OCI-LY7 (cell line): ENCODE results near the gene DSCAM. TPM values are rescaled to one million over a fixed set of nuclear protein-coding genes. Genes with fewer than 3 reads are reported as not detected.
"Not testable (repeated sequence)": the region's sequence is repeated elsewhere in the genome, so short reads cannot be mapped to it uniquely, and the experiment has no call there.

Experiments used
- BruUV-seq: library from RNA; stranded (reverse); fragments of 400-500 nt; replicated peaks from 2 replicates; lab custom pipeline; 2021; lab: Mats Ljungman, UMichigan
- CTCF ChIA-PET: fragments of 300-600 bp; sonication (Branson Sonifier 250); formaldehyde crosslinking; loops from one replicate; lab custom pipeline; 2022; ENCODE audit warnings: antibody characterized with exemption; ENCODE audit not compliant: unreplicated experiment; lab: Charles Lee
- POLR2A ChIA-PET: fragments of 300-600 bp; sonication (Branson Sonifier 250); formaldehyde crosslinking; loops from one replicate; lab custom pipeline; 2022; ENCODE audit warnings: antibody characterized with exemption; lab: Charles Lee
- DNase-seq: peaks from one replicate; pipeline ENCODE4 v3.0.0-alpha.2; 2015; ENCODE audit warnings: low spot score
- H2AFZ ChIP-seq: fragments of 200-600 bp; sonication (generic), shearing (Covaris generic); 2 replicates; pipeline ENCODE4 v1.6.1; 2014; ENCODE audit warnings: mild to moderate bottlenecking, antibody characterized with exemption, low read length, moderate library complexity
- H3K27ac ChIP-seq: fragments of 200-600 bp; sonication (generic); 2 replicates; pipeline ENCODE4 v1.5.1; 2014; ENCODE audit warnings: mixed run types, low read depth, mild to moderate bottlenecking, moderate library complexity, low read length, inconsistent platforms; ENCODE audit not compliant: poor library complexity, severe bottlenecking
- H3K36me3 ChIP-seq: fragments of 200-600 bp; sonication (generic); 2 replicates; pipeline ENCODE4 v1.6.1; 2014; ENCODE audit warnings: mild to moderate bottlenecking, antibody characterized with exemption, low read length, moderate library complexity, mixed read lengths; ENCODE audit not compliant: insufficient read depth
- H3K4me1 ChIP-seq: fragments of 200-600 bp; sonication (generic); 2 replicates; pipeline ENCODE4 v1.5.1; 2014; ENCODE audit warnings: mild to moderate bottlenecking, low read length; ENCODE audit not compliant: insufficient read depth, poor library complexity, severe bottlenecking
- H3K4me2 ChIP-seq: fragments of 200-600 bp; sonication (generic); 2 replicates; pipeline ENCODE4 v1.6.1; 2014; ENCODE audit warnings: mild to moderate bottlenecking, low read length
- H3K4me3 ChIP-seq: fragments of 200-600 bp; sonication (generic); 2 replicates; pipeline ENCODE4 v1.5.1; 2014; ENCODE audit warnings: mild to moderate bottlenecking, low read depth, low read length; ENCODE audit not compliant: poor library complexity, severe bottlenecking
- H3K79me2 ChIP-seq: fragments of 200-600 bp; sonication (generic); 2 replicates; pipeline ENCODE4 v1.6.1; 2016; ENCODE audit warnings: low read depth, mild to moderate bottlenecking, low read length, moderate library complexity, mixed read lengths; ENCODE audit not compliant: insufficient read depth
- H3K9me2 ChIP-seq: fragments of 200-600 bp; sonication (generic); 2 replicates; pipeline ENCODE4 v1.6.1; 2016; ENCODE audit warnings: mild to moderate bottlenecking, low read length, mixed read lengths; ENCODE audit not compliant: insufficient read depth
- H3K9me3 ChIP-seq: fragments of 200-600 bp; sonication (generic); 2 replicates; pipeline ENCODE4 v1.6.1; 2014; ENCODE audit warnings: mild to moderate bottlenecking, mixed run types, low read length, mixed read lengths
- H4K20me1 ChIP-seq: fragments of 200-600 bp; sonication (generic); 2 replicates; pipeline ENCODE4 v1.6.1; 2014; ENCODE audit warnings: mild to moderate bottlenecking, antibody characterized with exemption, low read length, moderate library complexity, mixed read lengths; ENCODE audit not compliant: insufficient read depth
- CTCF ChIP-seq: fragments of 200-600 bp; sonication (generic); conservative IDR thresholded peaks from 2 replicates; pipeline ENCODE4 v1.5.1; 2014; ENCODE audit warnings: mild to moderate bottlenecking, antibody characterized with exemption, low read length, moderate library complexity, mixed read lengths
- EZH2phosphoT487 ChIP-seq: fragments of 200-600 bp; sonication (generic); IDR thresholded peaks from 2 replicates; pipeline ENCODE4 v1.6.1; 2018; ENCODE audit warnings: low read depth, borderline replicate concordance, mild to moderate bottlenecking, mixed run types, antibody characterized with exemption, low read length, moderate library complexity, mixed read lengths
- intact Hi-C: fragments of 100-400 bp; cut with micrococcal nuclease; formaldehyde crosslinking; loops from one replicate; pipeline ENCODE4 v1.10.0; 2022; ENCODE audit not compliant: unreplicated experiment
- total RNA-seq, 2 experiments: library from RNA; depleted of rRNA in 1 of 2; stranded (reverse); fragments of >200 nt in 1 of 2; shearing (Covaris generic) in 1 of 2; gene quantifications; 2 replicates each; pipeline ENCODE4 v1.2.3, GENCODE V29; 2014 to 2022

DSCAM gene
- total RNA-seq, 2 experiments from 2014 or later, result not detected

- no TSS peak for BruUV-seq
- H3K4me1 ChIP-seq, result no peaks in the 10 kb centered on the region
- CTCF ChIA-PET, result no interaction called here
- H3K79me2 ChIP-seq, result no peaks in the 10 kb centered on the region
- no peak overlapping the region for H3K4me3 ChIP-seq
- no peak for DNase-seq
- H3K36me3 ChIP-seq, result no peaks in the 10 kb centered on the region
- no peak overlapping the region for H3K4me2 ChIP-seq
- POLR2A ChIA-PET, result no interaction called here
- TF ChIP-seq EZH2phosphoT487 (no peak), CTCF (no peak)
- H2AFZ ChIP-seq, result no peak overlapping the region
- H3K27ac ChIP-seq, result no peak overlapping the region
- H3K9me3 ChIP-seq, result 0 out of 2 replicates have a peak, but pooled peaks cover 12% of the 10 kb centered on the region
- H3K9me2 ChIP-seq, result no peaks in the 10 kb centered on the region
- no peaks in the 10 kb centered on the region for H4K20me1 ChIP-seq
- intact Hi-C loops, result no loop called here
Measured at GRCh38 chr21:40186045-40186444, 660.9 kb downstream of the DSCAM start.

GRCh38 chr21:40185208-40185607 is 661.8 kb downstream of the DSCAM start:
- 0 out of 2 replicates have a peak, but pooled peaks cover 12% of the 10 kb centered on the region for H3K9me3 ChIP-seq
- no TSS peak for BruUV-seq
- ChIA-PET CTCF (no interaction called here), POLR2A (no interaction called here)
- TF ChIP-seq CTCF (no peak), EZH2phosphoT487 (no peak)
- no peak overlapping the region for H3K4me3 ChIP-seq
- H4K20me1 ChIP-seq, result no peaks in the 10 kb centered on the region
- no peak for DNase-seq
- H3K27ac ChIP-seq, result no peak overlapping the region
- H3K4me2 ChIP-seq, result no peak overlapping the region
- no peaks in the 10 kb centered on the region for H3K79me2 ChIP-seq
- H3K4me1 ChIP-seq, result no peaks in the 10 kb centered on the region
- intact Hi-C loops, result no loop called here
- no peaks in the 10 kb centered on the region for H3K9me2 ChIP-seq
- no peak overlapping the region for H2AFZ ChIP-seq
- H3K36me3 ChIP-seq, result no peaks in the 10 kb centered on the region

- H3K4me1 ChIP-seq, H3K79me2 ChIP-seq, H3K4me3 ChIP-seq, BruUV-seq, CTCF ChIA-PET, POLR2A ChIA-PET, H3K9me2 ChIP-seq, H3K9me3 ChIP-seq, intact Hi-C loops, H2AFZ ChIP-seq, H4K20me1 ChIP-seq, H3K36me3 ChIP-seq, H3K27ac ChIP-seq, H3K4me2 ChIP-seq: not testable (repeated sequence)
- peak; percentile 1 for DNase-seq
Measured at GRCh38 chr21:40182491-40182890, 664.5 kb downstream of the DSCAM start.
